CD8-positive, alpha-beta memory T cell (primary cell): Measurements from ENCODE around the gene RAB4B. TPM values are rescaled to one million over a fixed set of nuclear protein-coding genes. Genes with fewer than 3 reads are reported as not detected.
A peak's percentile ranks its signal among the peaks of the same experiment; 100 is the strongest.
"Not testable (repeated sequence)": the region's sequence is repeated elsewhere in the genome, so short reads cannot be mapped to it uniquely, and the experiment has no call there.

Experiments used
- CTCF ChIA-PET: fragments of 350-600 bp; sonication (Branson Sonifier 250); formaldehyde crosslinking; loops from one replicate; lab custom pipeline; 2021; ENCODE audit warnings: antibody characterized with exemption; lab: Charles Lee
- POLR2A ChIA-PET: fragments of 350-600 bp; sonication (Branson Sonifier 250); formaldehyde crosslinking; loops from one replicate; lab custom pipeline; 2021; ENCODE audit warnings: antibody characterized with exemption; lab: Charles Lee
- DNase-seq, 5 donors: peaks; one replicate each; pipeline versions ENCODE4 v3.0.0 to v3.0.0-alpha.2; 2020 to 2022; ENCODE audit warnings: mixed read lengths in 1 of 5
- H3K27ac ChIP-seq: one replicate; pipeline ENCODE4 v1.7.0; 2013; ENCODE audit warnings: low read depth, mild to moderate bottlenecking, low read length, moderate library complexity
- H3K27me3 ChIP-seq: 2 replicates; pipeline ENCODE4 v1.7.0; 2013; ENCODE audit warnings: low read length, mild to moderate bottlenecking; ENCODE audit not compliant: insufficient read depth, poor library complexity, severe bottlenecking
- H3K36me3 ChIP-seq: 2 replicates; pipeline ENCODE4 v1.7.0; 2013; ENCODE audit warnings: mild to moderate bottlenecking, low read length, moderate library complexity; ENCODE audit not compliant: insufficient read depth
- H3K4me1 ChIP-seq: 2 replicates; pipeline ENCODE4 v1.7.0; 2013; ENCODE audit warnings: mild to moderate bottlenecking, low read length, moderate library complexity; ENCODE audit not compliant: insufficient read depth
- H3K4me3 ChIP-seq: 2 replicates; pipeline ENCODE4 v1.7.0; 2013; ENCODE audit warnings: mild to moderate bottlenecking, low read length
- H3K9me3 ChIP-seq: 2 replicates; pipeline ENCODE4 v1.7.0; 2013; ENCODE audit warnings: mild to moderate bottlenecking, low read length
- H3K27ac Mint-ChIP-seq, 8 donors: one replicate each; pipeline ENCODE4 v1.8.0; 2020 to 2021; ENCODE audit warnings: mixed read lengths in 8 of 8, mild to moderate bottlenecking in 6 of 8, inconsistent platforms in 3 of 8, moderate library complexity in 3 of 8
- H3K27me3 Mint-ChIP-seq, 2 donors: one replicate each; pipeline ENCODE4 v1.8.0; 2020 to 2021; ENCODE audit warnings: mixed read lengths in 2 of 2, mild to moderate bottlenecking in 1 of 2, moderate library complexity in 1 of 2
- H3K36me3 Mint-ChIP-seq, 3 donors: one replicate each; pipeline ENCODE4 v1.8.0; 2020 to 2021; ENCODE audit warnings: mixed read lengths in 3 of 3, inconsistent platforms in 1 of 3, mild to moderate bottlenecking in 1 of 3
- H3K4me1 Mint-ChIP-seq, 3 donors: one replicate each; pipeline ENCODE4 v1.8.0; 2020 to 2021; ENCODE audit warnings: mixed read lengths in 3 of 3, inconsistent platforms in 1 of 3, mild to moderate bottlenecking in 1 of 3
- H3K4me3 Mint-ChIP-seq, 7 donors: one replicate each; pipeline ENCODE4 v1.8.0; 2020 to 2021; ENCODE audit warnings: mixed read lengths in 7 of 7, mild to moderate bottlenecking in 6 of 7, moderate library complexity in 4 of 7, inconsistent platforms in 2 of 7
- H3K9me3 Mint-ChIP-seq, 5 donors: one replicate each; pipeline ENCODE4 v1.8.0; 2020 to 2022; ENCODE audit warnings: mixed read lengths in 5 of 5, mild to moderate bottlenecking in 3 of 5, moderate library complexity in 2 of 5, inconsistent platforms in 1 of 5
- polyA plus RNA-seq: library from polyadenylated mRNA; unstranded; fragments of 300-500 nt; fragmentation: Illumina TruSeq; gene quantifications from one replicate; pipeline ENCODE4 v1.2.3, GENCODE V29; 2021
- total RNA-seq, 2 experiments: library from RNA; stranded (reverse); gene quantifications; one replicate each; pipeline ENCODE4 v1.2.3, GENCODE V29; 2021

RAB4B gene
- total and polyA plus RNA-seq, 3 experiments from 2014 or later = 24.2 to 95.2 (median 27.2) TPM

- CTCF ChIA-PET = interaction anchor here (2.1 kb wide), 1 partner anchor 148 kb away, joined by 6 read pairs; no protein-coding TSS in a partner anchor
- DNase-seq = peak in 2 of 5 donors; percentile 48 to 61
- Mint-ChIP-seq H3K27me3 (peaks cover 0 to 4% of the 10 kb centered on the region in 2 donors), H3K9me3 (no peaks in the 10 kb centered on the region), H3K4me3 (peak overlapping the region; percentile 87 to 98 (median 92)), H3K27ac (peak overlapping the region; percentile 24 to 98 (median 87)), H3K36me3 (peaks cover 2 to 34% (median 5%) of the 10 kb centered on the region in 3 donors), H3K4me1 (peaks cover 36 to 50% (median 48%) of the 10 kb centered on the region in 3 donors)
- H3K4me3 ChIP-seq = peak overlapping the region; percentile 55
- POLR2A ChIA-PET = interaction anchor here (0.6 to 1.4 kb wide), 3 partner anchors 8 to 13 kb away, joined by 3 to 5 read pairs (median 4); partner anchors contain the start of gene EGLN2
- no peaks in the 10 kb centered on the region for H3K27me3 ChIP-seq
- peaks cover 15% of the 10 kb centered on the region for H3K36me3 ChIP-seq
- H3K27ac ChIP-seq = peak overlapping the region; percentile 51
- peaks cover 36% of the 10 kb centered on the region for H3K4me1 ChIP-seq
- no peaks in the 10 kb centered on the region for H3K9me3 ChIP-seq
These were observed 33.7 kb downstream of the RAB4B start for GRCh38 chr19:40811478-40812341.

DNA sequence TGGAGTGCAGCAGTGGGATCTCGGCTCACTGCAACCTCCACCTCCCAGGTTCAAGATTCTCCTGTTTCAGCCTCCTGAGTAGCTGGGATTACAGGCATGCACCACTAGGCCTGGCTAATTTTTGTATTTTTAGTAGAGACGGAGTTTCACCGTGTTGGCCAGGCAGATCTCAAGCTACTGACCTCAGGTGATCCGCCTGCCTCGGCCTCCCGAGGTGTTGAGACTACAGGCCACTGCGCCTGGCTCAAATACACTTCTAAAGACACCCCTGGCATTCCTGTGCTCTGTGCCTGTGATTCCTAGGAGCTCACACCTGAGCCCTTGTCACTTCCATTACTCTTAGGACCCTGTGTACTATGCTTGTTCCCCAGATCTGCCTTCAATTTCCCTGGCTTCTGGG lies 34.5 kb downstream of the RAB4B start:
- peak overlapping the region in 6 of 8 donors; percentile 20 to 98 (median 78) for H3K27ac Mint-ChIP-seq
- not testable (repeated sequence) for H3K27me3 Mint-ChIP-seq

GRCh38 chr19:40813182-40813581 lies 35.1 kb downstream of the RAB4B start:
- H3K27ac Mint-ChIP-seq = peak overlapping the region in 3 of 8 donors; percentile 20 to 86 (median 61)

More for the DNA sequence above, 34.5 kb downstream of the RAB4B start:
- peaks cover 11% of the 10 kb centered on the region for H3K36me3 ChIP-seq
- not testable (repeated sequence) for DNase-seq, H3K27ac ChIP-seq, H3K9me3 Mint-ChIP-seq, H3K27me3 ChIP-seq, H3K9me3 ChIP-seq, H3K4me3 ChIP-seq
- Mint-ChIP-seq H3K4me3 (peak overlapping the region; percentile 87 to 98 (median 92)), H3K4me1 (peaks cover 30 to 42% (median 41%) of the 10 kb centered on the region in 3 donors), H3K36me3 (peaks cover 2 to 26% (median 4%) of the 10 kb centered on the region in 3 donors)
- ChIA-PET CTCF (interaction anchor here (2.1 kb wide), 1 partner anchor 149 kb away, joined by 6 read pairs; no protein-coding TSS in a partner anchor), POLR2A (interaction anchor here (1.4 kb wide), 1 partner anchor 14 kb away, joined by 5 read pairs; the partner anchor contains the start of gene EGLN2)
- peaks cover 28% of the 10 kb centered on the region for H3K4me1 ChIP-seq

GRCh38 chr19:40815223-40815622 lies 37.2 kb downstream of the RAB4B start:
- POLR2A ChIA-PET = no interaction called here
- Histone ChIP-seq H3K9me3 (no peaks in the 10 kb centered on the region), H3K36me3 (no peaks in the 10 kb centered on the region), H3K4me3 (no peak overlapping the region), H3K27me3 (no peaks in the 10 kb centered on the region), H3K4me1 (peaks cover 28% of the 10 kb centered on the region), H3K27ac (no peak overlapping the region)
- Mint-ChIP-seq H3K9me3 (no peaks in the 10 kb centered on the region), H3K27ac (peak overlapping the region in 2 of 8 donors; percentile 64 to 79), H3K27me3 (peaks cover 0 to 4% of the 10 kb centered on the region in 2 donors), H3K4me3 (no peak overlapping the region), H3K4me1 (peaks cover 41 to 51% (median 48%) of the 10 kb centered on the region in 3 donors), H3K36me3 (peaks cover 0 to 3% (median 2%) of the 10 kb centered on the region in 3 donors)
- CTCF ChIA-PET = no interaction called here
- DNase-seq = no peak

More at GRCh38 chr19:40813182-40813581, 35.1 kb downstream of the RAB4B start:
- Histone ChIP-seq H3K36me3 (peaks cover 5% of the 10 kb centered on the region), H3K4me3 (no peak overlapping the region), H3K9me3 (no peaks in the 10 kb centered on the region), H3K27me3 (no peaks in the 10 kb centered on the region), H3K4me1 (peaks cover 28% of the 10 kb centered on the region), H3K27ac (no peak overlapping the region)
- H3K36me3 Mint-ChIP-seq = peaks cover 2 to 20% (median 2%) of the 10 kb centered on the region in 3 donors
- POLR2A ChIA-PET = no interaction called here
- CTCF ChIA-PET = no interaction called here
- H3K4me3 Mint-ChIP-seq = peak overlapping the region in 3 of 7 donors; percentile 87 to 92 (median 90)
- H3K4me1 Mint-ChIP-seq = peaks cover 30 to 41% (median 40%) of the 10 kb centered on the region in 3 donors
- peaks cover 0 to 4% of the 10 kb centered on the region in 2 donors for H3K27me3 Mint-ChIP-seq
- DNase-seq = no peak
- no peaks in the 10 kb centered on the region for H3K9me3 Mint-ChIP-seq

GRCh38 chr19:40818480-40819399 lies 40.7 kb downstream of the RAB4B start:
- peak; percentile 69 to 82 (median 72) for DNase-seq
- H3K4me3 ChIP-seq = peak overlapping the region; percentile 61
- H3K27me3 ChIP-seq, H3K36me3 Mint-ChIP-seq, H3K27me3 Mint-ChIP-seq, H3K9me3 Mint-ChIP-seq, H3K36me3 ChIP-seq, H3K9me3 ChIP-seq: not testable (repeated sequence)
- Mint-ChIP-seq H3K4me3 (peak overlapping the region; percentile 60 to 90 (median 86)), H3K4me1 (peaks cover 21 to 33% (median 26%) of the 10 kb centered on the region in 3 donors), H3K27ac (peak overlapping the region; percentile 12 to 97 (median 92))
- H3K27ac ChIP-seq = peak overlapping the region; percentile 31
- H3K4me1 ChIP-seq = peaks cover 19% of the 10 kb centered on the region
- CTCF ChIA-PET = interaction anchor here (1.0 to 3.6 kb wide), 17 partner anchors 11 to 325 kb away, joined by 3 to 46 read pairs (median 4); partner anchors contain the start of genes ACTMAP, COQ8B, EGLN2 and ITPKC
- POLR2A ChIA-PET = interaction anchor here (1.0 to 1.6 kb wide), 3 partner anchors 14 to 156 kb away, joined by 3 to 7 read pairs (median 3); no protein-coding TSS in a partner anchor

GRCh38 chr19:40819479-40820234 lies 41.6 kb downstream of the RAB4B start:
- Mint-ChIP-seq H3K4me1 (peaks cover 23 to 38% (median 26%) of the 10 kb centered on the region in 3 donors), H3K27ac (peak overlapping the region; percentile 30 to 97 (median 86)), H3K4me3 (peak overlapping the region in 5 of 7 donors; percentile 19 to 61 (median 32))
- H3K9me3 ChIP-seq, H3K36me3 ChIP-seq, H3K36me3 Mint-ChIP-seq, H3K27me3 Mint-ChIP-seq, H3K27ac ChIP-seq, H3K9me3 Mint-ChIP-seq, H3K4me3 ChIP-seq, H3K27me3 ChIP-seq: not testable (repeated sequence)
- H3K4me1 ChIP-seq = peaks cover 19% of the 10 kb centered on the region
- CTCF ChIA-PET = interaction anchor here (0.9 to 3.6 kb wide), 20 partner anchors 12 to 325 kb away, joined by 3 to 46 read pairs (median 4); partner anchors contain the start of genes COQ8B, EGLN2, ITPKC and RAB4B
- POLR2A ChIA-PET = interaction anchor here (0.6 to 1.6 kb wide), 4 partner anchors 9 to 156 kb away, joined by 3 to 7 read pairs (median 4); no protein-coding TSS in a partner anchor
- DNase-seq = peak; percentile 54 to 72 (median 57)
